ENCODE measurements around the gene IPPK. TPM values are rescaled to one million over a fixed set of nuclear protein-coding genes. Genes with fewer than 3 reads are reported as not detected.
"Not testable (repeated sequence)": the region's sequence is repeated elsewhere in the genome, so short reads cannot be mapped to it uniquely, and the experiment has no call there.

The IPPK gene
- total RNA-seq, 4 donors from 2014 or later, result 10.0 to 26.2 (median 12.5) TPM

DNA sequence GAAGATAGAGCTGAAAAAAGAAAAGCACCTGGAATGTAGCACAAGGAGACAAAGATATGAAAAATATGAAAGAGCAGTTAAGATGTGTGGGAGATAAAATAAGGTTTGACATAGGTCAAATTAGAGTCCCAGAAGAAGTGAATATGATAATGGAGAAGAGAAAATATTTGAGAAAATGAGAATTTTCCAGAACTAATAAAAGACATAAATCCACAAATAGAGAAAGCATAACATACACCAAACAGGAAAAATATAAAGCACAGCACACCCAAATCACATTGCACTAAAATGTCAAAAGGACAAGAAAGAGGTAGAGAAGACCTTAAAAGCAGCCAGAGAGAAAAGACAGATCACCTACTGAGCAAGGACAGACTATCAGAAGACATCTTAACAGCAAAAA lies 43.4 kb downstream of the IPPK start:
- no peak for ATAC-seq (ENCODE audit: low FRiP score)
- no peak for TF ChIP-seq CTCF (IDR thresholded peaks at IDR 0.05)
- no peak for DNase-seq (ENCODE audit: low spot score)

DNA sequence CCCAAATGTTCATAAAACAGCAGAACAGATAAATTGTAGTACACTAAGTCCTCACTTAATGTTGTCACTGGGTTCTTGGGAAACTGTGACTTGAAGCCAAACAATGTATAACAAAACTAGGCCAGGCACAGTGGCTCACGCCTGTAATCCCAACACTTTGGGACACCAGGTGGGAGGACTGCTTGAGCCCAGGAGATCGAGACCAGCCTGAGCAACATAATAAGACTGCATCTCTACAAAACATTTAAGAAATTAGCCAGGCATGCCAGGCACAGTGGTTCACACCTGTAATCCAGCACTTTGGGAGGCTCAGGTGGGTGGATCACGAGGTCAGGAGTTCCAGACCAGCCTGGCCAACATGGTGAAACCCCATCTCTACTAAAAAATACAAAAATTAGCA lies 46.0 kb downstream of the IPPK start:
- not testable (repeated sequence) for ATAC-seq (ENCODE audit: low FRiP score); DNase-seq (ENCODE audit: low spot score)

GRCh38 chr9:92620845-92621244 lies 49.1 kb downstream of the IPPK start:
- TF ChIP-seq CTCF (IDR thresholded peaks at IDR 0.05), result no peak
- no peak for ATAC-seq (ENCODE audit: low FRiP score)
- no peak for DNase-seq (ENCODE audit: low spot score)

DNA sequence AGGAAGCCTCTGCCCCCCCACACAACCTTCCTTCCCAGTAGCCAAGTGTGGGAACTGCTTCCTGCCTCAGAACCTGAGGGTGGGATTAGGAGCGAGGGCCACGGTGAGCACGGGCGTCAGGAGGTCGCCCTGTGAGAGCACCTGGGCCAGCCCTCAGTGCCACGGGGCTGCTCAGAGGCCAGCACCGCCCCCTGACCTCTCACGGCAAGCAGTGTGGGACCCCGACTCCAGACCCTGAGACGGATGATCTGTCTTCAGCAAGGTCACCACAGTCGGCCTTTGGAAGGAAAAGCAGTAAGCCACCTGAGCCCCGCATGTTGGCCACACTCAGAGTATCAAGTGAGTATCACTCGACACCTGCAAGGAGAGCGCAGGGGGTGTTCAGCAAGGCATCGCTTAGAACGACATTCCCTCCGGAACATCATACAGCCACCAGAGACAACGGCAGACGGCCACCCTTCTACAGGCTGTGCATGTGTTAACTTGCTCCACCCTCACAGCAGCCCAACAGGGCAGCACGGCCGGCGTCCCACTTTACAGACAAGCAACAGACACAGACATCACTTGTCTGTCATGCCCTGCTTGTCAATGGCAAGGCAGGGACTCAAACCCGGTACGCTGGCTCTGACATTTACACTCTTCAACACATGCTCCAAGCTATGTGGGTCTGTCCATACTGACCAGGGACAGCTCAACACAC lies 50.2 kb downstream of the IPPK start:
- no peak for DNase-seq (ENCODE audit: low spot score)
- no peak for ATAC-seq (ENCODE audit: low FRiP score)
- no peak for TF ChIP-seq CTCF (IDR thresholded peaks at IDR 0.05)

DNA sequence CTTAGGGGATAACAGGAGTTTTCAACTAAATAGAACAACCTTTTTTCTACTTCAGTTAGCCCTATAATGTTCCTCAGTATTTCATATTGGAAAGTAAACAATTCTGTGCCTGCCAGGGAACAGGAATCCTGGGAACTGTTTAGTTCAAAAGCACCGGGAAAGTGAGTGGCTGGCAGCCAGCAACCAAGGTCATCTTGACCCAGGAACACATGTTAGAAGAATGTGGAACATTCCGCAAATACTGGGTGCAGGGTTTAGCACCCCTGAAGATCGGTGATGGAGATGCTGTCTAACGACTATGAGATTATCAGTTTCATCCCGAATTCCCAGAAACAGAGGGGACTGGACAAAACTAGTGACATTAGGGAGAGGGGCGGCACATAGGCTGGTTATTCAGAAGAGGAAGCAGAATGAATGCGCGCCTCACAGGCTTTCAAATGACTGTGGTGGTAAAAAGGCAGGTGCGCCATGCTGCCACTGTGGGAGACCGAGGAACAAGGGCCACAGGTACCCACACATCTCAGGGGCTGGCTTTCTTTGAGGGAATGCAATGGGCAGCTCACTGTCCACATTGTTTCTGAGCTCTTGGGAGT lies 51.2 kb downstream of the IPPK start:
- DNase-seq (ENCODE audit: low spot score), result no peak
- TF ChIP-seq CTCF (IDR thresholded peaks at IDR 0.05), result no peak
- no peak for ATAC-seq (ENCODE audit: low FRiP score)

DNA sequence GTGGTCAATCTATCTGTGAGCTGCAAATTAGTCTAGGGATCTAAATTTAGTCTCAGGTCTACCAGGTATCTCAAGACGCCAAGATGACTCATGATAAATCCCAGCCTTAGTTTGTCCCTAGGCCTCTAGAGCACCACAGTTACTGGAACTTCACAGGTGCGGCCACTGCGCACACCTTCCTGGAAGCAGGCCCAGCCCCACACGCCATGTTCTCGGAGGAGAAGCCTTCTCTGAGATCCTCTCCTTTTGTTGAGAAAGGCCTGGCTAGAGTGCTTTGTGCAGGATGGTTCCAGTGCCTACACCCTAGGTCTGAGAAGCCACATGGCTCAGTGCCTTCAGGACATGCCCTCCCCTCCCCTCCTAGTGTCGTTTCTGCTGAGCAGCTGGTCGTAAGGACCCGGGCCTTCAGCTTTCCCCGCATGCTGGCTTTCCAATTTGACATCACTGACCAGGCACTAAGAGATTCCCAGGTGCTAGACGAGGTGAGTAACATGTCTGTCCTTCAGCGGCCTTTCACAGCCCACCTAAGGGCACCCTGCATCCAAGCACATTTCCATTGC lies 51.9 kb downstream of the IPPK start:
- ATAC-seq (ENCODE audit: low FRiP score), result no peak
- no peak for DNase-seq (ENCODE audit: low spot score)
- TF ChIP-seq CTCF (IDR thresholded peaks at IDR 0.05), result no peak

DNA sequence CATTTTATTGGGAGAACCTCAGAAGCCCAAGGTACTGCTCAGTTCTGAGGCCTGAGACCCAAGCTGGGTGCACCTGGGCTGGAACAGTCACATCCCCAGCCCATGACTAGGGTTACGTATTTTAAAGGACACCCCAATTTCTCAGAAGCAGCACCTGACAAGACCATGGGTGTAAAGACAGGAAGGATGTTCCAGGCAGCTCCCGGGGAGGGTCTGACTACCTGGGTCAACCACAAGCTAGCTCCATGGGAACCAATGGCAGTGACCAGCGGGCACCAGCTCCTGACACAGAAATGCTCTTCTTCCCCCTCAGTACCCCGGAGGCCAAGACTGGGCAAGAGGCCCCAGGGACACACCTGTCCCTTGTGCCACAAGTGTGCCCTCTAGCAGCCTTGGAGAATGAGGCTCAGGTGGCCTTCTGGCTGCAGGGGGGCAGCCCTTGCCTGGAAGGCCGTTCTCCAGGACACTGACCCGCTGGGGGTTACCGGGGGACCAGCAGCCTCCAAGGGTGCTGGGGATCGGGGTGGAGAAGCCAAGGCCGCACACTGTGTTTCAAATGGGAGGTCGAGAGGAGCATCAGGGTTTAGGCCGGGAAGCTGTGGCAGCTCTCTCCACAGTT lies 52.6 kb downstream of the IPPK start:
- ATAC-seq (ENCODE audit: low FRiP score), result no peak
- DNase-seq (ENCODE audit: low spot score), result no peak
- TF ChIP-seq CTCF (IDR thresholded peaks at IDR 0.05), result no peak
